Measurements from ENCODE around the gene PPP5C. TPM values are rescaled to one million over a fixed set of nuclear protein-coding genes. Genes with fewer than 3 reads are reported as not detected.

Gene PPP5C
- total RNA-seq, 3 donors from 2014 or later, result 55.3 to 71.6 (median 59.4) TPM

DNA sequence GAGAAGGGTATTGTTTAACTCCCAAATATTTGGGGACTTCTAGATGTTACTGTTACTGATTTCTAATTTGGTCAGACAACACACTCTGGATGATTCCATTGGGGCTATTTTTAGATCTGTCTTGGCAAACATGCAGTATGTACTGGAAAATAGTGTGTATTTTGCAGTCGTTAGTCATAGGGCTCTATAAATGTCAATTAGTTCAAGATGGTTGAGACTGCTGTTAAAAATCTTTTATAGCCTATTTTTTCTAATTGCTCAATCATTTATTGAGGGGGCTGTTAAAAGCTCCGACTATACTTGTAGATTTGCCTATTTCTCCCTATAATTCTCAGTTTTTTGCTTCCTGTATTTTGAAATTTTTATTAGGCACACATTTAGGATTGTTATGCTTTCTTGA lies 31.4 kb downstream of the PPP5C start:
- no peaks in the 10 kb centered on the region for H3K36me3 ChIP-seq (ENCODE audit: low read depth)
- intact Hi-C loops (cut with DNase I, micrococcal nuclease), result no loop called here
- peaks cover 15% of the 10 kb centered on the region for H3K4me1 ChIP-seq (ENCODE audit: low read depth)
- TF ChIP-seq, protein P1, sequence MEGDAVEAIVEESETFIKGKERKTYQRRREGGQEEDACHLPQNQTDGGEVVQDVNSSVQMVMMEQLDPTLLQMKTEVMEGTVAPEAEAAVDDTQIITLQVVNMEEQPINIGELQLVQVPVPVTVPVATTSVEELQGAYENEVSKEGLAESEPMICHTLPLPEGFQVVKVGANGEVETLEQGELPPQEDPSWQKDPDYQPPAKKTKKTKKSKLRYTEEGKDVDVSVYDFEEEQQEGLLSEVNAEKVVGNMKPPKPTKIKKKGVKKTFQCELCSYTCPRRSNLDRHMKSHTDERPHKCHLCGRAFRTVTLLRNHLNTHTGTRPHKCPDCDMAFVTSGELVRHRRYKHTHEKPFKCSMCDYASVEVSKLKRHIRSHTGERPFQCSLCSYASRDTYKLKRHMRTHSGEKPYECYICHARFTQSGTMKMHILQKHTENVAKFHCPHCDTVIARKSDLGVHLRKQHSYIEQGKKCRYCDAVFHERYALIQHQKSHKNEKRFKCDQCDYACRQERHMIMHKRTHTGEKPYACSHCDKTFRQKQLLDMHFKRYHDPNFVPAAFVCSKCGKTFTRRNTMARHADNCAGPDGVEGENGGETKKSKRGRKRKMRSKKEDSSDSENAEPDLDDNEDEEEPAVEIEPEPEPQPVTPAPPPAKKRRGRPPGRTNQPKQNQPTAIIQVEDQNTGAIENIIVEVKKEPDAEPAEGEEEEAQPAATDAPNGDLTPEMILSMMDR (IDR thresholded peaks at IDR 0.05), result no peak
- H3K9me3 ChIP-seq, result no peaks in the 10 kb centered on the region
- DNase-seq (no peak), ATAC-seq (no peak)
- H3K4me3 ChIP-seq, result no peak overlapping the region

DNA sequence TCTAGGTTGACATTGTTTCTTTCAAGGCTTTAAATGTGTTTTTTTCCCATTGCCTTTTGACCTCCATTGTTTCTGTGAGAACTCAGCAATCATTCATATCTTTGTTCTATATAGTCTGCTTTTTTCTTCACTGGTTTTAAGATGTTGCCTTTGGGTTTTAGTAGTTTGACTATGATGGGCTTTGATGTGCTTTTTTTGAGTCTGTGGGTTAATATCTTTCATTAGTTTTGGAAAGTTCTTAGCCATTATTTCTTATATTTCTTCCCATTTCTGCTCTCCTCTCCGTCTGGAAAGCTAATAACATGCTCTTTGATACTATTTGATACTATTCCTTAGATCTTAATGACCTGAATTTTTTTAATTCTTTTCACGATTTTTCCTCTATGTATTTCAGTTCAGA lies 33.8 kb downstream of the PPP5C start:
- ATAC-seq (no peak), DNase-seq (no peak)
- Histone ChIP-seq H3K4me1 (ENCODE audit: low read depth) (peaks cover 3% of the 10 kb centered on the region), H3K36me3 (ENCODE audit: low read depth) (no peaks in the 10 kb centered on the region), H3K4me3 (no peak overlapping the region), H3K9me3 (no peaks in the 10 kb centered on the region)
- intact Hi-C loops (cut with DNase I, micrococcal nuclease), result no loop called here
- TF ChIP-seq, protein P1 (IDR thresholded peaks at IDR 0.05), result no peak

DNA sequence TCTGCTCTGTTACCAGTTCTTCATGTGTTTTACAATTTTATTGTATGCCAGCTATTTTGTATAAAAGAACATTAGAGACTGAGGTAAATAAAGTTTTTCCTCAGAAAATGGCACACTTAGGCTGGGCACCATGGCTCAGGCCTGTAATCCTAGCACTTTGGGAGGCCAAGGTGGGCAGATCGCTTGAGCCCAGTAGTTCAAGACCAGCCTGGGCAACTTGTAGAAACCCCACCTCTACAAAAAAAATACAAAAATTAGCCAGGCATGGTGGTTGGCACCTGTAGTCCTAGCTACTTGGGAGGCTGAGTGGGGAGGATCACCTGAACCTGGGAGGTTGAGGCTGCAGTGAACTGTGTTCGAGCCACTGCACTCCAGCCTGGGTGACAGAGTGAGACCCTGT lies 34.5 kb downstream of the PPP5C start:
- intact Hi-C loops (cut with DNase I, micrococcal nuclease), result no loop called here
- DNase-seq (no peak), ATAC-seq (no peak)
- Histone ChIP-seq H3K4me1 (ENCODE audit: low read depth) (peaks cover 3% of the 10 kb centered on the region), H3K36me3 (ENCODE audit: low read depth) (no peaks in the 10 kb centered on the region), H3K9me3 (no peaks in the 10 kb centered on the region), H3K4me3 (no peak overlapping the region)
- TF ChIP-seq, protein P1 (IDR thresholded peaks at IDR 0.05), result no peak

- TF ChIP-seq, protein P1 (IDR thresholded peaks at IDR 0.05), result no peak
- intact Hi-C loops (cut with DNase I, micrococcal nuclease), result no loop called here
- Histone ChIP-seq H3K4me1 (ENCODE audit: low read depth) (peaks cover 3% of the 10 kb centered on the region), H3K36me3 (ENCODE audit: low read depth) (no peaks in the 10 kb centered on the region), H3K4me3 (no peak overlapping the region), H3K9me3 (no peaks in the 10 kb centered on the region)
- ATAC-seq (no peak), DNase-seq (no peak)
These were observed 35.0 kb downstream of the PPP5C start for GRCh38 chr19:46381756-46382345.

DNA sequence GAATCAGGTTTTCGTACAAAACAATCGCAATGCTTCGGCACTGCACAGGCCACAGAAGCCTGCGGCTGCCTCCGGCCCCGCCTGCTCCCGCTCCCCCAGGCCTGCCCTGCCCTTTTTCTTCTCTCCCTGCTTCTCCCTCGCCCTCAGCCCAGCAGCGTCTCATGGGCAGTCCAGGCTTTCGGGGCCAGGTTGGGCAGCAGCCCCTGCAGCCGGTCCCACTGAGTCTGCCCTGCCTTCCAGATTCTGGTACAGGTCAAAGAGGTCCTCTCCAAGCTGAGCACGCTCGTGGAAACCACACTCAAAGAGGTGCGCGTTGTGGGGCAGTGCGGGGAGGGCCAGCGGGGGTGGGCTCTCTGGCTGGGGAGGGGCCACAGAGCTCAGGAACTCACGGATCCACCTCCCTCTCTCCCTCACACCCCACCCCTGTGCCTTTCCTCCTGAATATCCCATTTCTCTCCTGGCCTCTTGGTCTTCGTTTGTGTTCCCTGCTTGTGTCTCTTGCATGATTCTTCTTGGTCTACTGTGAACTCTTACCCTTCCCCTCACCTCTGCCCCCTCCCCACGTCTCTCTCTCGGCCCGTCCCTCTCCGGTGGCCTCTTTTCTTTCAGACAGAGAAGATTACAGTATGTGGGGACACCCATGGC lies 36.4 kb downstream of the PPP5C start:
- no peaks in the 10 kb centered on the region for H3K36me3 ChIP-seq (ENCODE audit: low read depth)
- H3K4me3 ChIP-seq, result no peak overlapping the region
- ATAC-seq, result no peak
- peaks cover 3% of the 10 kb centered on the region for H3K4me1 ChIP-seq (ENCODE audit: low read depth)
- TF ChIP-seq, protein P1 (IDR thresholded peaks at IDR 0.05), result no peak
- DNase-seq, result no peak
- no peaks in the 10 kb centered on the region for H3K9me3 ChIP-seq
- intact Hi-C loops (cut with DNase I, micrococcal nuclease), result no loop called here

Measured in mucosa of descending colon (tissue), 3 donors.